Lung microvascular endothelial cell (primary cell): ENCODE measurements around the gene SLC17A2. TPM values are rescaled to one million over a fixed set of nuclear protein-coding genes. Genes with fewer than 3 reads are reported as not detected.

ENCODE experiments used
- DNase-seq, 2 donors: peaks; one replicate each; pipeline versions ENCODE4 v3.0.0 to v3.0.0-alpha.2; 2010; ENCODE audit warnings: low read depth in 2 of 2
- total RNA-seq: library from RNA; depleted of rRNA; stranded (reverse); fragments of >200 nt; gene quantifications from 2 replicates; pipeline ENCODE4 v1.2.1, GENCODE V29; 2014

Gene SLC17A2
- total RNA-seq, 1 donor from 2014 or later: not detected

DNA sequence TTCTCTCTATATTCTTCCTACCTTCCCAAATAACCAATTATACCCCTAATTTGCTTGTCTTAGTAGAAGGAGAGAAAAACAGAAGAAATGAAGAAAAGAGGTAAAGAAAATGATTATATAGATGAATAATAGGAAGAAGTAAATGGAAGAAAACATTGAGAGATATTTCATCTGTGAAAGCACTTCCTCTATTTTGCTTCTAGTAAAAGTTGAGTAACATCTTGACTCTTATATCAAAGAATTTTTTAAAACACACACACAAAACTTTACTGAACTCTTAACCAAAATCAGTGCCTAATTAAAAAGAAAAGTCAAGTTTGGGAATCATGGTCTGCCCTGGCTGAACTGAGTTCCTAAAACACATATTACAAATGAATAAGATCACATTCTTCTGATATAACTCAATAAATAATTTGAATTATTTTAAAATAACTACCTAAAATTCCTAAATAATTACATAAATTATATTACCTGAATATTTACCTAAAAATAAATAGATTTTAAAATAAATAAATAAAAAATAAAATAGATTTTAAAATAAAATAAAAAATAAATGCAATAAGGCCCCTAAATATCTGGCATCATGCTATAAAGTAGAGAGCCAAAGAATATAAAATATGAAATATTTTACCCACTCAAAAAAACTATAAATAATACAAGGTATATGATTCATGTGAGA, 8.8 kb downstream of the SLC17A2 start:
- no peak for DNase-seq

DNA sequence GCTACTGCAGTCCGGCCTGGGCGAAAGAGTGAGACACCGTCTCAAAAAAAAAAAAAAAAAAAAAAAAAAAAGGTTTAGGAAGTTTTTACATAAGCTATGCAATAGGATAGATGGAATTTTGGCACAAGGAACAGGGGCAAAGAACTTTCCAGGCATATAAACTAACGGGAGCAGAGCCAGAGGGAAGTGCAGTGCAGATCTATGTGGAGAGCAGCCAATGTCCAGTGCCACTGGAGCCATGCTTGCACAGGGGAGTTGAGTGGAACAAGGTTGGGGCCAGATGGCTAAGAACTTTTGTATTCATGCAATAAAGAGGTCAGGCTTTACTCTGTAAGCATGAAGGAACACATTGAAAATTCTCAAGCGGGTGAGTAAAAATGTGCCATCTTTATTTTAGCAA, 10.8 kb downstream of the SLC17A2 start:
- no peak for DNase-seq

DNA sequence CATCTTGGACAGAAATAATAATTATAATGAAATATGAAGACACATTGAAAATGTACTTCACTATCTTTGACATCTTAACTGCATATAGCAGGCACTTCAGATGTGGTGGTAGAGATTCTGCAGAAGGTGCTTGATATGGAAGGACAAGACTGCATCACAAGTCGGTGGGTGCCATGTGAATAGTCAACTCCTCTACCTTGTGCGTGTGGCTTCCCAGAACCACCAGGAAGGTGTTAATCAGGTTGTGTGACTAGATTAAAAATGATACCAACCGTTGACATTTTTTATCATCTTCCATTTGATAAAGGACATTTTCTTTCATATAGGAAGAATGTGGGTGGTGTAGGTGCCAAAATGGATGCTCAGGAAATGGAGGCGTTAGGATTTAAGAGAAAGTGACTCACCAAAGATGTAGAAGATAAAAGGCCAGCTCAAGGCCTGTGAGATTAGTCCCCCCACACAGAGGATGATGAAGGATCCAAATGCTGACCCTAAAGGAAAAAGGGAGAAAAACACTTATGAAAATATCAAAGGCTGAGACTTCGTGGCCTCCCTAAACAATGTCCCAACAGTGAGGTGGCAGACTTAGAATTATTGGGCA, 12.3 kb downstream of the SLC17A2 start:
- no peak for DNase-seq

DNA sequence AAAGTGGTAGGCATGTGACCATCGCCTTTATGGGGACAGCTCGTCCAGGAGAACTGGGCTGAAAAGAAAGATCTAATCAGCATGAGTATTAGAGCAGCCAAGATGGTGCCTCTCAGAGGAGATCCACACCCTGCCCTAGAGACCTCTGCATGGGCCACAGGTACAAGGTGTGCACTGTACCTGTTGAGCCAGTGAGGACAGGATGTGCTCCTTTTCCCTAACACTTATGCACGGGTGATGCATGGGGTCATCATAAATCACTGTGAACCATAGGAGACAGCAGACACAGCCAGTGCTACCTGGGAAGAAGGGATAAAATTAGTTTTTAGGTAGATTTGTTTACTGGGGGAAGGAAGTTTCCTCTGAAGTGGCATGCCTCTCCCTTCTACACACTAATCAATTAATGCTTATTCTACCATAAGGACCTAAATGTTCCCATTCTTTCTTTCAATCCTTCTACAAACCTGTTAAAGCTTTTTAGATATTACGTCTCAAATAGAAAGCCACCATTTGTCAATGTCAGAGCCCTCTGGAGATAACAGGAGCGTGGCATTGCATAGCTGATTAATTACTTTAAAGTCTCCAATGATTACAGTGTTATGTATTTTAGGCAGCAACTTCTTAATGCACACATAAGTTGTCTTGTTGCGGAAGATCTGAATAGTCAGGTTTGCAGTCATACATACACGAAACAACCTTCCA, 13.6 kb downstream of the SLC17A2 start:
- no peak for DNase-seq

DNA sequence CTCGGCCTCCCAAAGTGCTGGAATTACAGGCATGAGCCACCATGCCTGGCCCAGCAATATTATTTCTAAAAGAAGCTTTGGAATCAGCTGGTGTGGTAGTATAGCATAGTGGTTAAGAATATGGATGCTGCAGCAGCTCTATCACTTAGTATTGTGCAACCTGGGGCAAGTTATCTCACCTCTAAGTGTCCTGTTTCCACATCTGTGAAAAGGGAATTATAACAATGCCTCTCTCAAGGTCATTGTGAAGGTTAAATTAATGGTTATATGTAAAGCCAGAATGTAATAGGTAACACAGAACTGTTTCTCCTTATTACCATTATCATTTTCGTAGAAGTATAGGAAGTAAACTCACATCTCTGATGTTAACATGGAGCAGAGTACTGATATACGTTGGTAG, 14.2 kb downstream of the SLC17A2 start:
- DNase-seq: no peak

DNA sequence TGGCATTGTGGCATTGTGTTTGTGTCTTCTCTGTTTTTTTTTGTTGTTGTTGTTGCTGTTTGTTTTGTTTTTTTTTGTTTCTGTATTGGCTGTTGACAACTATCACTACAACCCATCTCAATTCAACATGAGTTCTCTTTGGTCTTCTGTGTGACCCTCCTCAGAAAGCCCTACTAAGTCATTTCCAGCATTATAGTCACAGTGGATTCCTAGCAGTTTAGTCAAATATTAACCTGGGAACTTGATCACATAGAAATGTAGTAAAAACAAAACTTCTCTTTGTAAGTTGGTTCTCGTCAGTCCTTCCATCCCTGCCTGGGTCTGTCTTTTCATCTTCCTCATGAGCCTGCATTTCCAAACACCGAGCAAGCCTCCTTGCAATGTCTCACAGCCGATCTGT, 16.8 kb downstream of the SLC17A2 start:
- DNase-seq: no peak

DNA sequence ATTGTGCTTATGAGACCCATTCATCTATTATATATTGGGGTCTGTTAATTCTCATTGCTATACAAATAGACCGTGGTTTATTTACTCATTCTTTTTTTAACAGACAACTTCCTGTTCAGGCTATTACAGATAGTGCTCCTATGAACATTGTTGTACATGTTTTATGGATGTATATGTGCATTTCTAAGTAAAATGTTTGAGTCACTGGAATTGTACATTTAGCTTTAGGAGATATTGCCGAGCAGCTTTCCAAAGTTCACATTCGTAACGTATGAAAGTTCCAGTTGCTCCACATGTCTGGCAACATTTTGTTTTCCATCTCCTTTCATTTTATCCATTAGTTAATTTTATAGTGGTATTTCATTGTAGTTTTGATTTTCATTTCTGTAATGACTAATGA, 19.1 kb downstream of the SLC17A2 start:
- DNase-seq: no peak

DNA sequence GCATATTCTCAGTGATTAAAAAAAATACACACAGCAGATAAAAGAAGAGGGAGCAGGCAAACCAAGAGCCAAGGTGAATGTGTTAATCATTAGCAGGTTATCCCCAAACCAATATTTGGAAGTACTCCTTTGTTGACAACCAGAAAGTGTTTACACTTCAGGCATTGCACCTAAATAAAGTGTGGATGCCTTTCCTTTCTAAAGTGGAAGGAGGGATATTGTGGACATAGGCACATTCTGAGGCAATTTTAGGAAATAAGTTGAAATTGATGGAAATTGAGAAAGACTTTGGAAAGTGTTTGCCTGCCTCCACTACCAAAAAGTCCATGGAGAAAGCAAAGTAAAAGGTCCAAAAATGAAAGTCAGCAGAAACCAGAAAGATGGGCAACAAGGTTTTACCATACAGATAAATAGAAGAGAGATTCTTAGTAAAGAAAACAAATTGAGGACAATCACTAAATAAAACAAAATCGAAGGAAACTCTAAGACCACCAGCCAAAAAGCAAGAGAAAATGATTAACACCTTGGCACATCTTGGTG, 22.9 kb downstream of the SLC17A2 start:
- DNase-seq: no peak

DNA sequence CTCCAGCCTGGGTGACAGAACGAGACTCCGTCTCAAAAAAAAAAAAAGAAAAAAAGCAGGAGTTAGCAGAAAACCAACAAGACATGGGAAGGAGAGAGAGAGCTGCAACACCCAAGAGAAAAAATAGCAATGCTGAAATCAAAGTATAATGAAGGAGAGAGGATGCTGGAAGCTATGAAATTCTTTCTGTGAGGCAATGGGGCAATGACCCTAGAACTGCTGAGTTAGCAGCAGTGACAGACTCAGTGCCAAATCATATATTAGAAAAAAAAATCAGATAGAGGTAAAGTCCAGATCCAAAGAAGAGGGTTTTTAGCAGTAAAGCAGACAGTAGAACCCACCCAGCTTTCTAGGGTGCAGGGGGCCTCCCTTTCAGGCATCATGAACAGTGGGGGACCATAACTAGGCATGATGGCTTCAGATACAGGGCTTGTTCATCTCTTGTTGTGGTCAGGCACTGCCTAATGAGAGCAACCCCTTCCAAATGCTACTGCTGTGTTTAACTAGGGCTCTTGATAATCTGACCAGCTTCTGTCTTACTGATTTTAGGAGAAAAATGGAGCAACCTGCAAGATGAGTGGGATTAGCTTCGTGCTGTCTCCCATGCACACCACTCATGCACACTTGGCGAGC, 26.9 kb downstream of the SLC17A2 start:
- no peak for DNase-seq

DNA sequence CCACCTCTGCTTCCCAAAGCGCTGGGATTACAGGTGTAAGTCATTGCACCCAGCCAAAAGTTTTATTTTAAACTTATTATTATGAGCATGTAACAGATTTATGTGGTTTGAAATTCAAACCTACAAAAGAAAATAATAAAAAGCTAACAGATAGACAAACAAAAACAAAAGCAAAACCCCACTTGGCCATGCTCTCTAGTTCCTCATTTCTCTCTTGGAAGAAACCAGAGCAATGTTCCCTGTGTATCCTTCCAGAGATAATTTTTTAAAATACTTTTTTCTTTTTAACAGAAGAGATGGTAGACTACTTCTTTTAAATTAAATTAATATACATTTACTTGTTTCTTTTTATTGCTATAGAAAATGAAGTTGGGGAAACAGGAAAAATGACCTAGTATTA, 28.4 kb downstream of the SLC17A2 start:
- no peak for DNase-seq

DNA sequence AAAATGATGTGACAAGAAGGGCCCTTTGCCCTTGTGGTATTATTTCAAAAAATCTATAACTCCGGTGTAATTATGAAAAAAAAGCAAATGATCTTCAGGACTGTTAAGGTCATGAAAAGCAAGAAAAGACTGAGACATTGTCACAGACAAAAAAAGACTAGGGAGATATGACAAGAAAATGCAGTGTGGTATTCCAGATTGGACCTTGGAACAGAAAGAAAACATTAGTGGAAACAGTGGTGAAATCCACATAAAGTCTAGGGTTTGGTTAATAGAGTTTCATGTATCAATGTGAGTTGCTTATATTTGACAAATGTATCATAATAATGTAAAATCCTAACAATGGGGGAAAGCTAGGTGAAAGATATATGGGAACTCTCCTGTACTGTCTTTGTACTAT, 29.6 kb downstream of the SLC17A2 start:
- no peak for DNase-seq

DNA sequence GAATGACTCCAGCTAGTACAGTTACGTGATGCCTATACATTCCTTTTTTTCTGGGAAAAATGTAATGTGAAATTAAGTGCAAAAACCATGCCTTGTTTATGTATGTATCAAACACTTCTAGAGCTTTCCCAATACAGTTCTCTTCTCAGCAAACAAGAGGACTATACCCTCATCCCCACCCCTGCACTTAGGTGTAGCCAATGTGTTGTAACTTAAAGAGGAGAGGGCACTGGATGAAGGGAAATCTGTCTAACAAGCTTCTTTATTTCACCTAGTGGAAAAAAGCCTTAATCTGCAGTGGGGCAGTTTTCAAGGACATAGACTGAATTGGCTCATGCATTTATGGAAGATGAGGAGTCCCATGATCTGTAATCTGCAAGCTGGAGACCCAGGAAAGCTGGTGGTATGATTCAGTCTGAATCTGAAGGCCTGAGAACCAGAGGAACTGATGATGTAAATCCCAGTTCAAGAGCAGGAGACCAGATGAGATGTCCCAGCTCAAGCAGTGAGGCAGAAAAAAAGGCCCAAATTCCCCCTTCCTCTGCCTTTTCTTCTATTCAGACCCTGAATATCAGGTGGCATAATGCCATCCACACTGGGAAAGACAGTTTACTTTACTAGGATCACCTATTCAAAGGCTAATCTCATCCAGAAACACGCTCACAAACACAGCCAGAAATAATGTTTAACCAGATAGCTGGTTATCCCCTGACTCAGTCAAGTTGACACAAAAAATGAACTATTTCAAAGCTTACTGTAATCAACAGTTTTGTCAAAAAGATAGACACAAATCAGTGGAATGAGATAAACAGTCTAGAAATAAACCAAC, 30.7 kb downstream of the SLC17A2 start:
- DNase-seq: no peak

DNA sequence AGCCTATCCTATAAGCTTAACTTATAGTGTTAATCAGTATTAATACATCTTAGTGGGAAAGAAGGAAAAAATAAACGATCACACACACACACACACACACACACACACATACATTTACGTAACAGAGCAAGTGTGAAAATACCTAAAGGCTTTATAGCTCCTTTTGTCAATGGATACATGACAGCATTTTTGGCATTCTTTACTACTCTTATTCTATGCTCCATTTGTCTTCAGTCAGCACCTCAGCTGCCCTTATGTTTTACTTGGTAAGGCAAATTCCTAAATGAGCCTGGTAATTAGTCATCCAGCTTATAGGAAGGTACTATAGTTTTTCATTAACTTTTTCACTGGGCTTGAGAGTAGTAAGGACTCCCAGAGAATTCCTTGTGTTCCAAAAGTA, 31.4 kb downstream of the SLC17A2 start:
- DNase-seq: no peak

DNA sequence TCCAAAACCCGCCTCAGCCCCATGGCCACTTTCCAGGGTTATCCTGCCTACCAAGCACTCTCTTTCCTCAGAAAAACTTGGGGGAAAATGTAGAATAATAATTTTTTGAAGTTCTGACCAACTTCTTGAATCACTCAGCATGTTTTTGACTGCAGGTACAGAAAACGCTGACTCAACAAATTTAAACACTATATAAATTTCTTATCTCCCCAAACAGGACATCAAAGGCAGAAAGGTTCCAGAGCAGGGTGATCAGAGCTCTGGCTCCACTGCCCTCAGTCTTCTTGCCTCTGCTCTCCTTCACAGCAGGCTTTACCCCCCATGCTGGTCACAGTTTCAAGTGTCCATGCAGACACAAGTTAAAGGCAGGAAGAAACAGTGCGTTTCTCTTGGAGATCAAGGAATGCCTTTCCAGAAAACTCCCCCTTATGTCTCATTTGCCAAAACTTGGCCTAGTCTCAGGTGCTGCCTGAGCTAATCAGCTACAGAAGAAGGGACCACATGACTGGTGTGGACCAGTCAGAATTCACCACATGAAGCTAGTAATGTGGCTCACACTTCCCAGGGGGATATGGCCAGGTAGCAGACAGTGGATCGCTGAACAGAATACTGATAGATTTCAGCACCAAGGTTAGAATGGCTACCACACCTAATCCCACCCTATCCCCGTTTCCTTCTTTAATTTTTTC, 32.1 kb downstream of the SLC17A2 start:
- no peak for DNase-seq

DNA sequence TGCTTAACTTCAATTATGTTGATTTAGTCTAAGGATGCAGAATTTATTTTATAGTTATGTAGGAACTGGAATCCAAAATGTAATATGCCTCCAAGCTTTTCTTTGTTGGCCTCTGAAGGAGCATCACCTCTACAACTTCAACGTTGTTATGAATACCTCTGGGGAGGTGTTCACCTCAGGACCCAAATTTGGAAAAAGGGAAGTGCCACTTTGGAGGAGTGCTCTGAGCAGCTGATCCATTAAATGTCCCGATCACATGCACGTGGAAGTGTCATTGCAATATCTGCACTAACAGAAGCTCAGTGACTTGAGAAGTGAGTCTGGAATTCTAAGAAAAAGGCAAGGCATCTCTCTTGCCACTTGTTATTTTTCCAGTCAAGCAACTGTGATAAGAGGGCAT, 34.2 kb downstream of the SLC17A2 start:
- no peak for DNase-seq

DNA sequence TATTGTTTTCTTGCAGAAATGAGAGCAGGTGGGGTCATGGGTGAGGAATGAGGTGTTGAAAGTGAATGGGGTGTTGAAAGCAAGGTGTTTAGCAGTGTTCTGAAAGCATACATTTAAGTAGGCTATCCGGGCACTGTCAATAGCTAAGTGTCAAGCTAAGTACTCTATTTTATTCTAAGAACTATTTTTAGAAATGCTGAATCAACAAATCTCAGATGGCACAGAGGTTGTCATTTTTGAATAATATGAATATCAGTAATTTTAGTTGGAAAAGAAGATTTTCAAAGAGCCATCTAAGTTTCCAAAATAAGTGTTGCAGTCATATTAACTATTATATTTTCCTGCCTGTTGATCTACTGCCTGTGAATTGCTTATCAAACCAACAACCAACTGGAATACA, 34.7 kb downstream of the SLC17A2 start:
- no peak for DNase-seq

DNA sequence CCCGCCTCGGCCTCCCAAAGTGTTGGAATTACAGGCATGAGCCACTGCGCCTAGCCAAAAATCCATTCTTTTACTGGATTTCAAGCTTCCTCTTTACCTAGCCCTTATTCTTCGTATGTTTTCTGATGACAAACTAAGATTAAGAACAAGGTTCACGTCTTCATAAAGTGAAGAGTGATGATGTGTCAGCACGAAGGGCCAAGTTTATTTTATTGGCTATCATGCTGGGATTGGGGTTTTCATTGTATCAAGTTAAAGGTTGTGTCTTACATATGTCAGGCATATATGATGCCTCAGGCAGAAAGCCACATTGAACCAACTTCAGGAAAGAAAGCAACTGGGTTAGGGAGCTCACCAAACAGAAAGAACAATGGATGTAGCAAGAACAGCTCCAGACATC, 36.7 kb downstream of the SLC17A2 start:
- no peak for DNase-seq

DNA sequence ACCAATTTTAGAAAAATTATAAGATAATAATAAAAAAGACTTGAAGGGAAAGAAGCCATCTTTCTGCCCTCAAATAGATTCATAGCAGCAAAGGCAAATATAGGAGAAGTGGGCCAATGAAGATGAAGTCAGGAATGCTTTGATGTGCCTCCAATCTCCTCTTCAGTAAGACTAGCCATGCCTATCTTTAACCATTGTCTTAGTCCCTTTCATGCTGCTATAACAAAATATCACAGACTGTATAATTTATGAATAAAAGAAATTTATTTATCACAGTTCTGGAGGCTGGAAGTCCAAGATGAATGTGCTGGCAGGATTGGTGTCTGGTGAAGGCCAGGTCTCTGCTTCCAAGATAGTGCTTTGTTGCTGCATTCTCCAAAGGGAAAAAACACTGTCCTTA, 37.6 kb downstream of the SLC17A2 start:
- DNase-seq: no peak

DNA sequence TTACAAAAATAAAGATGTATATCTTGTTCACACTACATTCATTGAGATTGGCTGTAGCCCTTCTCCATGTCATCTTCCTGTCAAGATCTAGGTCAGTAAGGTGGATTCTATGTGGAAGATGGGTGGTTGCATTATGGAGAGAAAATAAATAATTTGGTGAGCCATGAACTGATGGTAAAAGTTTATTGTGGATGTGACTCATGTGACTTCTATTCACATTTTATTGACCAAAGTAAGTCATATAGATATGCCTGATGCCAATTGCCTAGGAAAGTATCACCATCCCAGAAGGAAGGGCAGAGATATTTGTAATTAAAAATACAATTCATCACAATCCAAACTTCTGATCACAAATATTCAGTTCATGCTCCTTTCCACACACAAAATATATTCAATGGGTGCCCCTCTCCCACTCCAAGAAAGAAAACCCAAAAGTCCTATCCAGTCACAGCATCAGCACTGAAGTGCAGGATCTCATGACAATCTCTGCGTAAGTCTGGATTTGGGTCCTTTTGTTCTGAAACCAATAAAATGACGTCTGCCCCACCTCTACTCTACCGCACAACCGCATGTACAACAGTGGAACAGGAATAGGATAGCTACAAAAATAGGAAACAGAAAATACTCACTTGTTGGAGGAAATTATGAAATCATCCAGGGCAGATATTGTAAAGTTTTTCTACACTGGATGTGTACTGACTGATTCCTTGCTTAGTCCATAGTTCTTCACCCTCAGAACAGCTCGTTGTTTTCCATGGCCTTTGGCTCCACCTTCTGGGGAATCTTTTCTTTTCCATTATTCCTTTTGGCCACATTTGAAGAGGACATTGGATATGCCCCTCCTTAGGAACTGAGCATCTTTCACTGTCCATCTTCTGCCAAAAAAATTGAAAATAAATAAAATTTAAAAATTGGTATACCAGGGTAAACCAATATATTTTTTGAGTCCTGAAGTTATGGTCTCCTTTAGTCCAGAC, 40.3 kb downstream of the SLC17A2 start:
- DNase-seq: peak; percentile 28 to 46

DNA sequence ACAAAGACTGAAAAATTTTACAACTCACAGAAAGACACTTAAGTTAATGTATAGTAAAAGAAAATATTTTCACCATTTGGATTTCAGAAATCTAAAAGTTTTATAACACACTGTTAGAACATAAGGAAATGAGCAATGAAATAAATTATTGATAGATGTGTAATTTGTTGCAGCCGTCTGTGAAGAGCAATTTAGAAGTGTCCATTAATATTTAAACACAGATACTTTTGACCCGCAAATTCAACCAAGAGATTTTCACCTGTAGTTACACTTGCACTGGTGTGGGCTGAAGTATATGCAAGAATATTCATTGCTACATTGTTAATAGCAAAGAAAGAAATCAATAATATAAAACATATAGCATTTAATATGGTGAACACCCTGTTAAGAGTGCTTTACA, 41.9 kb downstream of the SLC17A2 start:
- DNase-seq: no peak
